ENCODE measurements around the gene OGDH.
"Not testable (repeated sequence)": the region's sequence is repeated elsewhere in the genome, so short reads cannot be mapped to it uniquely, and the experiment has no call there.

Gene OGDH

DNA sequence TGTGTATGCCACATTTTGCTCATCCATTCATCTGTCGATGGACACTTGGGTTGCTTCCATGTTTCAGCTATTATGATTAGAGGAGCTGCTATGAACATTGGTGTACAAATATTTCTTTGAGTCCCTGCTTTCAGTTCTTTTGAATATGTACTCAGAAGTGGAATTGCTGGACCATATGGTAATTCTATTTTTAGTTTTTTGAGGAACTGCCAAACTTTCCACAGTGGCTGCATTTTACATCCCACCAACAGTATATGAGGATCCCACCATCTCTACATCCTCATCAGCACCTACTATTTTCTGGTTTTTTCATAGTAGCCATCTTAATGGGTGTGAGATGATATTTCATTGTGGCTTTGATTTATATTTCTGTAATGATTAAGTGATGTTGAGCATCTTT is 97.5 kb downstream of the OGDH start:
- DNase-seq (ENCODE audit: low read depth in 2 of 2, low spot score in 1 of 2), result no peak

DNA sequence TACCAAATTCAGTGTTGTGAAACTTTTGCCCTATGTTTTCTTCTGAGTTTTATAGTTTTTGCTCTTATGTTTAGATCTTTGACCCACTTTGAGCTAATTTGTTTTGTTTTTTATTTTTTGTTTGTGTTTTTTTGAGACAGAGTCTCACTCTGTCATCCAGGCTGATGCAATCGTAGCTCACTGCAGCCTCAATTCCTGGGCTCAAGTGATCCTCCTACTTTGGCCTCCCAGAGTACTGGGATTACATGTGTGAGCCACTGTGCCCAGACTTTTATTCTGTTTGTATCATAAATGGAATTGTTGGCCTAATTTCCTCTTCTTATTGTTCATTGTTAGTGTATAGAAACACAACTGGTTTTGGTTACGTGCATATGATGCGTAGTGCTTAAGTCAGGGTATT is 99.0 kb downstream of the OGDH start:
- no peak for DNase-seq (ENCODE audit: low read depth in 2 of 2, low spot score in 1 of 2)

DNA sequence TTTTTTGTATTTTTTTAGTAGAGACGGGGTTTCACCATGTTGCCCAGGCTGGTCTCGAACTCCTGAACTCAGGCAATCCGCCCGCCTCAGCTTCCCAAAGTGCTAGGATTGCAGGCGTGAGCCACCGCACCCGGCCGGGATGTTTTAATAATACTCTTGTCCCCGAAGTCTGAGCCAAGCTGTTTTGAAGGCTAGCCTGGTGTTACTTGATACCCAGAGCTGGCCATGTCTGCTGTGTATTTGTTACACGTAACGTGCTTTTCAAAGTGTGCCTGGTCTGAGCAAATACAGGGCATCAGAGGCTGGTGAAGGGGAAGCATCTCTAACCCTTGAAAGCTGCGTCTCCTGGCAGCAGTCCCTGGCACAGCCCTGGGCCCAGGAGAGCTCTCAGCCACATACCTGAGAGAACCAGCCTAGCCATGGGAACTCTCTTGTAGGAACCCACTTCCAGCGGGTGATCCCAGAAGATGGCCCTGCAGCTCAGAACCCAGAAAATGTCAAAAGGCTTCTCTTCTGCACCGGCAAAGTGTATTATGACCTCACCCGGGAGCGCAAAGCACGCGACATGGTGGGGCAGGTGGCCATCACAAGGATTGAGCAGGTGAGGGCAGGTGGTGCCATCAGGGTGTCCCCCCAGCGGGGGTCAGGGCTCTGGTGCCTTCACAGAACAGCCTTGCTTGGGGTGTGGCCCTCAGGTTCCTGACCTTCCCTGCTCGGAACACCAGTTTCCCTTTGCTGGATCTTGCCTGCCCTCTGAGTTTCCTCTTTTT is 100.5 kb downstream of the OGDH start:
- no peak for DNase-seq (ENCODE audit: low read depth in 2 of 2, low spot score in 1 of 2)

DNA sequence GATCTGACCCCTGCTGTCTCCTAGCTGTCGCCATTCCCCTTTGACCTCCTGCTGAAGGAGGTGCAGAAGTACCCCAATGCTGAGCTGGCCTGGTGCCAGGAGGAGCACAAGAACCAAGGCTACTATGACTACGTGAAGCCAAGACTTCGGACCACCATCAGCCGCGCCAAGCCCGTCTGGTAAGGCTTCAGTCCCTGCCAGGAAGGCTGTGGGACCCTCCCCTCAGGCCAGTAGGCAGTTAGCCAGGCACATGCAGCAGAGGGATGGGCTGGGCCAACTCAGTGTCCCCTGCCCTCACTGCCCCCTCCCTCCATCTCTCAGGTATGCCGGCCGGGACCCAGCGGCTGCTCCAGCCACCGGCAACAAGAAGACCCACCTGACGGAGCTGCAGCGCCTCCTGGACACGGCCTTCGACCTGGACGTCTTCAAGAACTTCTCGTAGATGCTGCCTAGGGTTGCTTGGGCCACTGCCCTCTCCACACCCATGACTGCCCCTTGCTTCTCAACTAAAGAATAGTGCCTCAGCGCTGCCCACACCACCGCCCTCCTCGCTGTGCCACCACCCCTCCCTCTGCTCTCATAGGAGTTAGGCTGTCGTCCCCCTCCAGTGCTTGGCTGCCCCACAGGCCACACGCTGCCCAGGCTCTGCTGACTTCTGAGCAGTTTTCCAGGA is 101.3 kb downstream of the OGDH start:
- DNase-seq (ENCODE audit: low read depth in 2 of 2, low spot score in 1 of 2), result no peak

DNA sequence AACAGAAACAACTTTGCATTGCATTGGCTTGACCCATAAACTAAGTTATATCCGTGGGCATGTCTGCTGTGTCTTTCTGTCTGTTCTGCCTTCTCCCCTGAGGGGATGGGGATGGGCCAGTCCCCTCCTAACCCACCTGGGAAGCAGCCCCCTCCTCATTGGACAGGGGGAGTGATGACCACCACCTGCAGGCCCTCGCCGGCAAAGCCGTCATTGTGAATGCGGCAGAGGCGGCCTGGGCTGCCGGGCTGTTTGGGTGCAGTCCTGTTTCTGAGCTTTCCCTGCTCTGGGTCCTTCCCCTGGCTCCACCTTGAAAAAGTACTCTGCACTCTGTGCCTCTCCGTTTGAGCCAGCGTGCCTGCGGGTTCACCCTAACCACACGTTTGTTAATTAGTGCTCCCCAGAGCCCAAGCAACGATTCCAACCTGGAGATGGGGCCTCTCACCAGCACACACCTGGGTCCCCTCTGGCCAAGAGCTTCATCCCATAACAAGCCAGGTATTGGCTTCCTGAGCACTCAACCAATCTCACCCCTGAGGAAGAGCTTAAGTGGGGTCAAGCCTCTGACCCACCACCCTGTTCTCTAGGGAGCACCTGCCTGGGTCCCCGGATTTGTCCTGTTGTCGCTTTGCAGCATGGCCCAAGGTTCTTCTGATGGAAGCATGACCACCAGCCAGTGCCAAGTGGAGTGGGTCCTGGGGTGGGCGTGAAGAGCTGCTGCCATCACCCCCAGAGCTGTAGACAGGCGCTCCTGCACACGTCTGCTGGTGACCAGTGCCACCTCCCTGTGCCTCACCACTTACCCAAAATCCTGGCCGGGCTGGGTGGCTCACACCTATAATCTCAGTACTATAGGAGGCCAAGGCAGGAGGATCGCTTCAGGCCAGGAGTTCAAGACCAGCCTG is 102.8 kb downstream of the OGDH start:
- no peak for DNase-seq (ENCODE audit: low read depth in 2 of 2, low spot score in 1 of 2)

DNA sequence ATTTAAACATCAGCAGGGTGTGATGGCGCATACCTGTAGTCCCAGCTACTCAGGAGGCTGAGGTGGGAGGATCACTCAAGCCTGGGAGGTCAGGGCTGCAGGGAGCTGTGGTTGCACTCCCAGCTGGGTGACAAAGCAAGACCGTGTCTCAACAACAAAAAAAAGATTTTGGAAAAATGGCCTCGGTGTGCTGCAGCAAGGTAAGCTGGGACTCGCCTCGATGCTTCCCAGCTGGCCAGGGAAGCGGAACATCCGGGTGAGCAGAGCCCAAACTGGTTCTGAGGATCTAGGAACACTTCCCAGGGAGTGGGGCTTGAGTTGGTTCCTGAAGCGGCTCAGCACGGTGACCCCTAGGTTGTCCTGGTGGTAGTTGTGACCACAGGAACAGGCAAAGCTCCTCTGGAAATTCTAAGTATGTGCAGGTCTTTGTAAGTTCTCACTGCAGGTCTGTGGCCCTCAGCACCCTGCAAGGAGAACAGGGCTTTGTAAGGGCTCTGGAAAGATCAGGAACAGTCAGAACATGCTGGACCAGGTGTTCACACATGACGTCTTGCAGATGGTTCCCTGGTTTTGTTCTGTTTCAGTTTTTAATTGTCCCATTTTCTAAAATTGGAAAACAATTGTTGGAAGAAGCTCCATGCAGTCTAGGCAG is 103.6 kb downstream of the OGDH start:
- DNase-seq (ENCODE audit: low read depth in 2 of 2, low spot score in 1 of 2), result no peak

DNA sequence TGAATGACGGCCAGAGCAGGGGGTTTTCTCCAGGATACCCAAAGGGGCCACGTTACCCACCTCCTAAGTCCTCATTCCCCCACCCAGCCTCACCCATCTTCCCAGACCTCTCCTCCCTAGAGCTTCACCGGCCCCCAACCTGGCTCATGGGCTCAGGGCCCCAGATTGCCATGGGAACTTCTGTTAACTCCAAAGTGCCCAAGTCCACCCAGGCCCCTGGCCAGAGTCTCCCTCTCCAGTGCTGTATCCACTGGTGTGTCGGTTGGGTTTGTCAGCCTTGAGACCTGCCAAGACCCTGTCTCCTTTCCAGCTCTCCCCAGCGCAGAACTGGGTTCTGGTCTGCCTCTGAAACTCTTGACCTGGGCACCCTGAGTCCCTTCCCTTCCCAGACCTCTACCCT is 105.1 kb downstream of the OGDH start:
- no peak for DNase-seq (ENCODE audit: low read depth in 2 of 2, low spot score in 1 of 2)

DNA sequence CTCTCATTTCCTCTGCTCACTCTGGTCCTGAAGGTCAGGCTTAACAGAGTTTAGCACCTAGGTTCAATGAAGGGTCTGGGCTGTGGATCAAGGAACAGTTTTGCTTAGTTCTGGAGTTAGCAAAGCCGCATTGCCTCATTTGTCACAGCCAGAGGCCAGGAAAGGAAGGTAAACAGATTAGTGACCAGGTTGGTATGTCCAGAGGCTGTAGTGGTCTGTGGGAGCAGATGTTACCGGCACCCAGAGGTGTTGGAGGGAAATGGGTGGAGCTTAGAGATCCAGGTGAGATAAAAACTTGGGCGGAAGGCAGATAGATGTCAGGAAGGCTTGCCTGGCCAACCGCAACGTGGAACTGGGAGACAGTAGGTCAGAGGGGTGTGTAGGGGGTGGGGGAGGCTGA is 105.6 kb downstream of the OGDH start:
- DNase-seq (ENCODE audit: low read depth in 2 of 2, low spot score in 1 of 2), result no peak

DNA sequence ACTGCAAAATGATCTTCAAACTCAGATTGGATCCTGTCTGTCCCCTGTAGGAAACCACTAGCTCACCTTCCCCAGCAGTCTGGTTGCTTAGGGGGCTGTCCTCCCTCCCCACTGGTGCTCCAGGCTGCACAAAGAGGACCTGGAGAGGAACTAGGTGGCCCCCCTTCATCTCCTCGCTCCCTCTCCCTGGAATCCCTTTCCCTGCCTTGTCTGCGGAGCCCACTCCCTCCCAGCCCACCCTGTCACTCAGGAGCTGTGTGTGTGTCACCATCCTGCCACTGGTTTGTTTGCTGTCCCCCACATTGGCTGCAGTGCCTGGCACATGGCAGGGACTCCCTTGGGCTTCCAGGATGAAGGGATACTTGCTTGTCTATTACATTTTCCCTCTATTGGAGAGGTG is 106.7 kb downstream of the OGDH start:
- DNase-seq (ENCODE audit: low read depth in 2 of 2, low spot score in 1 of 2), result no peak

DNA sequence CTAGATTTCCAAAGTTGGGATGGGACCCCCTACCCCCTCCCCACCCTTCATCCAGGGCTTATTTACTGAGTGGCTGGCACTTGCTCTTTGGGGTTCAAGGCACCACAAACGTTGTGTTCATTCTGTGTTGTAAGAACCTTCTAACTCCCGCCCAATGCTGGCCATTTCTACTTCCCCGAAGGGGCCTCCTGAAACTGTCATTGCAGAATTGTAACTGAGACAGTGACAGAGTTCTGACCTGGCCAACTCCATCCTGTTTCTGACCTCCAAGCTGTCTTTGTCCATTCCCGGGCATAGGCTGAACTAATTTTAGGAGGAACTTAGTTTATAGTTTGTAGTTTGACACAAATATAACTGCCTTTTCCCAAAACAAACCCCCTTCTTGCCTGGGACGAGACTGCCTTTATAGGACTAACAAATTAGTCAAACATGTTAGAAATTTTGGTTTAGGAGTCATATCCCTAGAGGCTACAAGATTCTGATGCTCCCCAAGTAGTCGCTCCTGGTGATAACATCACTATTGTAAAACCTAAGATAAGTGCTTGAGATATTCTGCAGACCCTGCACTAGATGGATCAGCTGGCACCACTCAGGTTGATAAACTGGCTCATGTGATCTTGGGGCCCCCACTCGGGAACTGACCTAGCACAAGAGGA is 107.4 kb downstream of the OGDH start:
- DNase-seq (ENCODE audit: low read depth in 2 of 2, low spot score in 1 of 2), result no peak

DNA sequence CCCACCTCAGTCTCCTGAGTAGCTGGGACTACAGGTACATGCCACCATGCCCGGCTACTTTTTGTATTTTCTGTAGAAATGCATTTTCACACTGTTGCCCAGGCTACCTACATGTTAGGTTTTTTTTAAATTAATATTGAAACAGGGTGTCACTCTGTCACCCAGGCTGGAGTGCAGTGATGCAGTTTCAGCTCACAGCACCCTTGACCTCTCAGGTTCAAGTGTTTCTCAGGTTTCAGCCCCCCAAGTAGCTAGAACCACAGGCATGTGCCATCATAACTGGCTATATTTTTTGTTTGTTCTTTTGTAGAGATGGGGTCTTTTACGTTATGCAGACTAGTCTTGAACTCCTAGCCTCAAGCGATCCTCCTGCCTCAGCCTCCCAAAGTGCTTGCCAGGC is 109.8 kb downstream of the OGDH start:
- no peak for DNase-seq (ENCODE audit: low read depth in 2 of 2, low spot score in 1 of 2)

DNA sequence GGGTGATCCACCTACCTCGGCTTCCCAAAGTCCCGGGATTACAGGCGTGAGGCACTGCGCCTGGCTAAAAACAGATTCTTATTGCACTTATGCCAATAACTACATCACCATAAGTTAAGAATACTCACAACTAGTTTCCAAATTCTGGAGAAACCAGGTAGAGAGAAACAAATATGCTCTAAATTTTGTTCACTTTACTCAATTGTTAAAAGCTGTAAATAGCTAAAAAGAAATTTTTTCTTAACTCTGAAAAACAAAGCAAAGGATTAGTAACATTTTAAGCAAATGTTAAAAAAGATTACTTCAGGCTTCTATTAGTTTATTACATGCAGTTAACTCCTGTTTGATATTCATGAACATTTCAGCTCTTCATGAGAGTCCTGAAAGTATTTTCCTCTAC is 113.9 kb downstream of the OGDH start:
- DNase-seq (ENCODE audit: low read depth in 2 of 2, low spot score in 1 of 2), result no peak

DNA sequence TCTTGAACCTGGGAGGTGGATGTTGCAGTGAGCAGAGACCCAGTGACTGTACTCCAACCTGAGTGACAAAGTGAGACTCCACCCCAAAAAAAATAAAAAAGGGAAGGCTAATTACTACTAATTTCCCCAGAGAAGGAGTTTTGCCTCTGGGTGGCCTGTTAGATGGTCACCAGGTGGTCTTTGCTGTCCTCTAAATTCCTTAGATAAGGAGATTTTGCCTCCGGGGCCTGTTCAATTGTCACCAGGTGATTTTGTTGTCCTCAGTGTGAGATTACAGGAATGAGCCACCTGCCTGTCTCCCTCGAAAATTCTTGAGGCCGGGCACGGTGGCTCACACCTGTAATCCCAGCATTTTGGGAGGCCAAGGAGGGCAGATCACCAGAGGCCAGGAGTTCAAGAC is 117.8 kb downstream of the OGDH start:
- no peak for DNase-seq (ENCODE audit: low read depth in 2 of 2, low spot score in 1 of 2)

DNA sequence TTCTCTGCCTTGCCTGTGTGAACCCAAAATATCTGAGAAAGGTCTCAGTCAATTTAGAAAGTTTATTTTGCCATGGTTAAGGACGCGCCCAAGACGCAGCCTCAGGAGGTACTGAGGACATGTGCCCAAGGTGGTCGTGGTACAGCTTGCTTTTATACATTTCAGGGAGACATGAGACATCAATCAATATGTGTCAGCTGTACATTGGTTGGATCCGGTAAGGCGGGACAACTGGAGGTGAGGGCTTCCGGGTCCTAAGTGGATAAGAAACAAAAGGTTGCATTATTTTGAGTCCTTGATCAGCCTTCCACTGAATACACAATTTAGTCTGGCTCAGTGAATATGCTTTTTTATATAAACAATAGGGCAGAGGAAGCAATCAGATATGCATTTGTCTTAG is 119.8 kb downstream of the OGDH start:
- not testable (repeated sequence) for DNase-seq (ENCODE audit: low read depth in 2 of 2, low spot score in 1 of 2)

DNA sequence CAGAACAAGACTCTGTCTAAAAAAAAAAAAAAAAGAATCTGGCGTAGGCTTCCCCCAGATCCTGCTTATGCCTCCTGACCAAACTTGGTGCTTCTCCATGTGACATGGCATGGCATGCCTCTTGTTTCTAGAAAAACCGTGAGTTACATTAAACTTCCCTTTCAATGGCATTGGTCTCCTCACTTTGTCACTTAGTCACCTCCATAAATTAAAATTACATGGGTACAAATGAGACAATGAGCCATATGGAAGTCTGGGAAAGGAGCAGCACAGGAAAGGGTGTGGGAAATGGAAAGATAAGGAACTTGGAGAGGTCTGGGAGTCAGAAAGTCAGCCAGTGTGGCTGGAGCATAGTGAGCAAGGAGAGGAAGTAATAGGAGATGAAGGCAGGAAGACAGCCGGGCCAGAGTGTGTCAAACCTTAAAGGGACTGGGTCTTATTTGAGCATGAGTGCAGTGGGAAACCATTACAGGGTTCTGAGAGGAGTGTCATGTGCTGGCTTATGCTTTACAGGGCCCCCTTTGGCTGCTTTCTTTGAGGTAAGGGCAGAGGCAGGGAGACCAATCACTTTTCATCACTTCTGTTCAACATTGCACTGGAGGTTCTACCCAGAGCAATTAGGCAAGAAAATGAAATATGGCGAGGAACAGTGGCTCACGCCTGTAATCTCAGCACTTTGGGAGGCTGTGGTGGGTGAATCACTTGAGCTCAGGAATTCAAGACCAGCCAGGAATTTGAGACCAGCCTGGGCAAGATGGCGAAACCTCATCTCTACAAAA is 120.9 kb downstream of the OGDH start:
- DNase-seq (ENCODE audit: low read depth in 2 of 2, low spot score in 1 of 2), result no peak

DNA sequence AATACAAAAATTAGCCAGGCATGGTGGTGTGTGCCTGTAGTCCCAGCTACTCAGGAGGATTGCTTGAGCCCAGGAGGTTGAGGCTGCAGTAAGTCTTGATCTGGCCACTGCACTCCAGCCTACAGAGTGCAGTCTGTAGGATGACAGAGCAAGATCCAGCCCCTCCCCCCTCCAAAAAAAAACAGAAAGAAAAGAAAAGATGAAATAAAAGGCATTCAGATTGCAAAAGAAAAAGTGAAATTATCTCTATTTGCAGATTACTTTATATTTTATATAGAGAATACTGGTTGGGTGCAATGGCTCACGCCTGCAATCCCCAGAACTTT is 121.5 kb downstream of the OGDH start:
- no peak for DNase-seq (ENCODE audit: low read depth in 2 of 2, low spot score in 1 of 2)

DNA sequence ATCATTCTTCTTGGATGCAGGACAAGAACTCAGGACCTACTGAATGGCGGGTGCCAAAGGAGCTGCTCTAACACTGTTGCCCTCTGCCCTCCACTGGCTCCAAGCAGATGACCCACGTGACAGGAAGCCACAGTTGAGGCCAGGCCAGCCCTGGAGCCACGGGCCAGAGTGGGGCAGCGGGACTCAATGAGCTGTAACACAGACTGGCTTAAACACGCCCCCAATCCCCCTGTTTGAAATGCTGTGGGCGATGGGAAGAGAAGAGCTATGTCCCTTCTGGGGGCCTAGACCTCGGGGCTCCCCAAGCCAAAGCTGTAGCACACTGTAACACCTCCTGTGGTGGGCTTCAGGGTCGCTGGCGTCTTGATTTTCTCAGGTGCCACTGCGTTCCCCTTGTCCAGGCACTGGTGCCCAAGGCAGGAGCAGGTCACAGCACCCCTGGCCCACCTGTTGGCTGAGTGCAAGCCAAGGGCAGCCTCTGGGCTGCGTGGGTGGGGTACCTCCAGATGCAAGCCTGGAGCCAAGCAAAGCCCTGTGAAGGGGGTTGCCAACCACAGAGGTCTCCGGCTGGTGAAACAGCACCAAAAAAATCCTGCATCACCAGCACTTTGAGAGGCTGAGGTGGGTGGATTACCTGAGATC is 123.6 kb downstream of the OGDH start:
- DNase-seq (ENCODE audit: low read depth in 2 of 2, low spot score in 1 of 2), result no peak

DNA sequence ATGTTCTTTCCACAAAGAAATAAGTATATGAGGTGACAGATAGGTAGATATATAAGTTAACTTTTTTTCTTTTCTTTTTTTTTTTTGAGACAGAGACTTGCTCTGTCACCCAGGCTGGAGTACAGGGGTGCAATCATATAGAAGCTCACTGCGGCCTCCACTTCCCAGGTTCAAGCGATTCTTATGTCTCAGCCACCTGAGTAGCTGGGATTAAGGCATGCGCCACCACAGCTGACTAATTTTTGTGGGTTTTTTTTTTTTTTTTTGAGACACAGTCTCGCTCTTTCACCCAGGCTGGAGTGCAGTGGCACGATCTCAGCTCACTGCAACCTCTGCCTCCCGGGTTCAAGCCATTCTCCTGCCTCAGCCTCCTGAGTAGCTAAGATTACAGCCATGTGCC is 126.5 kb downstream of the OGDH start:
- not testable (repeated sequence) for DNase-seq (ENCODE audit: low read depth in 2 of 2, low spot score in 1 of 2)

DNA sequence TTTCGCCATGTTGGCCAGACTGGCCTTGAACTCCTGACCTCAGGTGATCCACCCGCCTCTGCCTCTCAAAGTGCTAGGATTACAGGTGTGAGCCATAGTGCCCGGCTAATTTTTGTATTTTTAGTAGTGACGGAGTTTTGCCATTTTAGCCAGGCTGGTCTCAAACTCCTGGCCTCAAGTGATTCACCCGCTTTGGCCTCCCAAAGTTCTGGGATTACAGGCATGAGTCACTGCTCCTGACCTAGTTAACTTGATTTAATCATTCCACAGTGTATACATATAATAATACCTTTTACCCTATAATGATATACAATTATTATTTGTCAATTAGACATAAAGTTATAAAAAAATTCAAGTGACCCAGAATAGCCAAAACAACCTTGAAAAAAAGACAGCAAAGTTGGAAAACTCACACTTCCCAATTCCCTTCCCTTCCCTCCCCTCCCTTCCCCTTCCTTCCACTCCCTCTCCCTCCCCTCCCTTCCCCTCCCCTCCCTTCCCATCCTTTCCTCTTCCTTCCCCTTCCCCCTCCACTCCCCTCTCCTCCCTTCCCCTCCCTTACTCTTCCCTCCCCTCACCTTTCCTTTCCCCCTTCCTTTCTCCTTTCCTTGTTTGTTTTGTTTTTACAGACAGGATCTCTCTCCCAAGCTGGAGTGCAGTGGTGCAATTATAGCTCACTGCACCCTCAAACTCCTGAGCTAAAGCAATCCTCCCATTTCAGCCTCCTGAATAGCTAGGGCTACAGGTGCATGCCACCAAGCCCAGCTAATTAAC is 127.5 kb downstream of the OGDH start:
- DNase-seq (ENCODE audit: low read depth in 2 of 2, low spot score in 1 of 2), result no peak

All from stimulated activated CD8-positive, alpha-beta memory T cell treated with anti-CD3 and anti-CD28 coated beads, Interleukin-4, amount 100 ng/mL, for 1 hour (primary cell).